Subcutaneous adipose tissue (tissue), 4 donors: ENCODE measurements around the gene OCEL1. TPM values are rescaled to one million over a fixed set of nuclear protein-coding genes. Genes with fewer than 3 reads are reported as not detected.

ENCODE experiments used
- CTCF ChIP-seq: fragments of 450-650 bp; IDR thresholded peaks from one replicate; pipeline ENCODE4 v1.5.1; 2016; ENCODE audit warnings: low read depth, mild to moderate bottlenecking, control low read depth, antibody characterized with exemption, moderate library complexity
- total RNA-seq, 4 donors: library from RNA; depleted of rRNA; stranded (reverse); fragments of >200 nt; gene quantifications; one replicate each; pipeline ENCODE4 v1.1.0, GENCODE V29; 2016

The OCEL1 gene
- total RNA-seq, 4 donors from 2014 or later, result 8.8 to 16.2 (median 12.0) TPM

GRCh38 chr19:17249887-17250548, 24.0 kb downstream of the OCEL1 start:
- no peak for TF ChIP-seq CTCF

- no peak for TF ChIP-seq CTCF
Measured at GRCh38 chr19:17254636-17255035, 28.6 kb downstream of the OCEL1 start.

- no peak for TF ChIP-seq CTCF
Measured at GRCh38 chr19:17255150-17255621, 29.2 kb downstream of the OCEL1 start.

GRCh38 chr19:17256130-17256529, 30.1 kb downstream of the OCEL1 start:
- no peak for TF ChIP-seq CTCF

- no peak for TF ChIP-seq CTCF
Measured at GRCh38 chr19:17259118-17259780, 33.2 kb downstream of the OCEL1 start.

- no peak for TF ChIP-seq CTCF
Measured at GRCh38 chr19:17259934-17260333, 33.9 kb downstream of the OCEL1 start.

- TF ChIP-seq CTCF, result no peak
Measured at GRCh38 chr19:17260842-17261325, 34.9 kb downstream of the OCEL1 start.
